A549 (cell line): ENCODE measurements around the gene STXBP4.

Source experiments
- CBX8 ChIP-seq: fragments of 200-600 bp; sonication (generic); IDR thresholded peaks from 2 replicates; pipeline ENCODE4 v1.6.1; 2016
- CTCF ChIP-seq: fragments of >200 bp; sonication (Bioruptor Twin); formaldehyde crosslinking; IDR thresholded peaks from 3 replicates; pipeline ENCODE4 v1.5.1; 2016
- EP300 ChIP-seq, 2 experiments: fragments of >200 bp; sonication (Bioruptor Twin); formaldehyde crosslinking; IDR thresholded peaks; 2 replicates in 1 of 2; 3 replicates in 1 of 2; pipeline ENCODE4 v1.6.1; 2016 to 2017
- PHF8 ChIP-seq: fragments of 200-600 bp; sonication (generic); IDR thresholded peaks from 2 replicates; pipeline ENCODE4 v1.6.1; 2016; ENCODE audit warnings: low read depth, mild to moderate bottlenecking, antibody characterized with exemption, moderate library complexity, borderline replicate concordance
- POLR2A ChIP-seq: IDR thresholded peaks from 2 replicates; pipeline ENCODE4 v1.6.1; 2012; ENCODE audit warnings: mild to moderate bottlenecking, low read length
- POLR2AphosphoS2 ChIP-seq: conservative IDR thresholded peaks from 2 replicates; pipeline ENCODE4 v1.6.1; 2012; ENCODE audit warnings: low read length, improper control_type of control experiment, inconsistent platforms
- ZSCAN20 ChIP-seq: fragments of 250-450 bp; sonication (Bioruptor Pico); IDR thresholded peaks from 2 replicates; pipeline ENCODE4 v1.8.0; 2022; ENCODE audit warnings: mild to moderate bottlenecking, moderate library complexity

- TF ChIP-seq POLR2A (no peak), POLR2AphosphoS2 (no peak), EP300 (IDR thresholded peaks at IDR 0.05) (no peak), CTCF (no peak), CBX8 (no peak), PHF8 (no peak), ZSCAN20 (no peak)
Observed at GRCh38 chr17:55219459-55219858, 250.9 kb downstream of the STXBP4 start.
